Nephron progenitor cell (in vitro differentiated cells): ENCODE results near the gene INO80C.

Experiments
- DNase-seq: peaks from one replicate; pipeline ENCODE4 v3.0.0; 2021
- H3K27ac Mint-ChIP-seq: 2 replicates; pipeline ENCODE4 v1.8.0; 2021; ENCODE audit warnings: mild to moderate bottlenecking, moderate library complexity, mixed read lengths
- H3K27me3 Mint-ChIP-seq: 2 replicates; pipeline ENCODE4 v1.8.0; 2021; ENCODE audit warnings: mild to moderate bottlenecking, low read depth, mixed read lengths; ENCODE audit not compliant: poor library complexity
- H3K36me3 Mint-ChIP-seq: 2 replicates; pipeline ENCODE4 v1.8.0; 2021; ENCODE audit warnings: low read depth, mixed read lengths
- H3K4me1 Mint-ChIP-seq: 2 replicates; pipeline ENCODE4 v1.8.0; 2021; ENCODE audit warnings: mixed read lengths
- H3K4me3 Mint-ChIP-seq: 2 replicates; pipeline ENCODE4 v1.8.0; 2021; ENCODE audit warnings: mild to moderate bottlenecking, moderate library complexity, mixed read lengths
- H3K9me3 Mint-ChIP-seq: 2 replicates; pipeline ENCODE4 v1.8.0; 2021; ENCODE audit warnings: mild to moderate bottlenecking, moderate library complexity, mixed read lengths
- TF ChIP-seq, protein P1 (sequence below): fragments of 200-600 bp; sonication (generic); IDR thresholded peaks from 2 replicates; pipeline ENCODE4 v1.5.0; 2021; ENCODE audit warnings: antibody characterized with exemption

The INO80C gene

DNA sequence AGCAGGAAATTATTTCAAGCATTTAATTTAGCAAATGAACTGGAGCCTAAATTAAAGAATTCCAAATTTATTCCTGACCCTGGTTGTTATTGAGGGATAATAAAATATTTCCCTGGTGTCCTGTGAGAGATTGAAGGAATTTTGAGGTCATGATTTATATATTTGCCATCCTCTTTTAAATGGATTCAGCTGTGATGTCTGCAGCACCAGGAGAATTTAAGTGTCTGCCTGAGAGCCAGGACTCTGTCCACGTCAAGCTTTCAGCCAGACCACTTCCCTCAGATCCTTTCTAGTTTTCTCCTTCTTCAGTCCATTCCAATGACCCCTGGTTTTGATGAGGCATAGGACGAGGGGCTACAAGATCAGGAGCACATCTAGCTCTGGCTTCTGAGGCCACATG, 59.9 kb downstream of the INO80C start:
- Mint-ChIP-seq H3K4me3 (no peak overlapping the region), H3K27me3 (peaks cover 13% of the 10 kb centered on the region), H3K27ac (no peak overlapping the region), H3K36me3 (no peaks in the 10 kb centered on the region), H3K4me1 (peaks cover 9% of the 10 kb centered on the region), H3K9me3 (no peaks in the 10 kb centered on the region)
- no peak for DNase-seq
- TF ChIP-seq, protein P1, sequence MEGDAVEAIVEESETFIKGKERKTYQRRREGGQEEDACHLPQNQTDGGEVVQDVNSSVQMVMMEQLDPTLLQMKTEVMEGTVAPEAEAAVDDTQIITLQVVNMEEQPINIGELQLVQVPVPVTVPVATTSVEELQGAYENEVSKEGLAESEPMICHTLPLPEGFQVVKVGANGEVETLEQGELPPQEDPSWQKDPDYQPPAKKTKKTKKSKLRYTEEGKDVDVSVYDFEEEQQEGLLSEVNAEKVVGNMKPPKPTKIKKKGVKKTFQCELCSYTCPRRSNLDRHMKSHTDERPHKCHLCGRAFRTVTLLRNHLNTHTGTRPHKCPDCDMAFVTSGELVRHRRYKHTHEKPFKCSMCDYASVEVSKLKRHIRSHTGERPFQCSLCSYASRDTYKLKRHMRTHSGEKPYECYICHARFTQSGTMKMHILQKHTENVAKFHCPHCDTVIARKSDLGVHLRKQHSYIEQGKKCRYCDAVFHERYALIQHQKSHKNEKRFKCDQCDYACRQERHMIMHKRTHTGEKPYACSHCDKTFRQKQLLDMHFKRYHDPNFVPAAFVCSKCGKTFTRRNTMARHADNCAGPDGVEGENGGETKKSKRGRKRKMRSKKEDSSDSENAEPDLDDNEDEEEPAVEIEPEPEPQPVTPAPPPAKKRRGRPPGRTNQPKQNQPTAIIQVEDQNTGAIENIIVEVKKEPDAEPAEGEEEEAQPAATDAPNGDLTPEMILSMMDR: no peak

GRCh38 chr18:35436076-35436649, 61.6 kb downstream of the INO80C start:
- TF ChIP-seq, protein P1: no peak
- Mint-ChIP-seq H3K36me3 (no peaks in the 10 kb centered on the region), H3K4me3 (no peak overlapping the region), H3K27ac (no peak overlapping the region), H3K4me1 (no peaks in the 10 kb centered on the region), H3K9me3 (no peaks in the 10 kb centered on the region), H3K27me3 (peaks cover 10% of the 10 kb centered on the region)
- DNase-seq: no peak

DNA sequence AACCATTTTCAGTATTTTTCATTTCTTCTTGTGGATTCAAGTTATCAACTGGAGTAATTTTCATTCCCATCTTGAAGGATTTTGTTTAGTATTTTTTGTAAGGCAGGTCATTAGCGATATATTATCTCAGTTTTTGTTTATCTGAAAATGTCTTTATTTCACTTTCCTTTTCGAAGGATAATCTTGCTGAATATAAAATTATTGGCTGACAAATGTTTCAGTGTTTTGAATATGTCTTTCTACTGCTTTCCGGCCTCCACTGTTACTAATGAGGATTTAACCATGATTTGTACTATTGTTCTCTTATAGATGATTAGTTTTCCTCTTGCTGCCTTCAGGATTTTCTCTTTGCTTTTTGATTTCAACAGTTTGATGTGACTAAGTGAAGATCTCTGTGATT, 62.4 kb downstream of the INO80C start:
- DNase-seq: no peak
- H3K9me3 Mint-ChIP-seq: no peaks in the 10 kb centered on the region
- H3K4me1 Mint-ChIP-seq: no peaks in the 10 kb centered on the region
- H3K36me3 Mint-ChIP-seq: no peaks in the 10 kb centered on the region
- H3K27me3 Mint-ChIP-seq: peaks cover 10% of the 10 kb centered on the region
- no peak overlapping the region for H3K27ac Mint-ChIP-seq
- TF ChIP-seq, protein P1: no peak
- H3K4me3 Mint-ChIP-seq: no peak overlapping the region

DNA sequence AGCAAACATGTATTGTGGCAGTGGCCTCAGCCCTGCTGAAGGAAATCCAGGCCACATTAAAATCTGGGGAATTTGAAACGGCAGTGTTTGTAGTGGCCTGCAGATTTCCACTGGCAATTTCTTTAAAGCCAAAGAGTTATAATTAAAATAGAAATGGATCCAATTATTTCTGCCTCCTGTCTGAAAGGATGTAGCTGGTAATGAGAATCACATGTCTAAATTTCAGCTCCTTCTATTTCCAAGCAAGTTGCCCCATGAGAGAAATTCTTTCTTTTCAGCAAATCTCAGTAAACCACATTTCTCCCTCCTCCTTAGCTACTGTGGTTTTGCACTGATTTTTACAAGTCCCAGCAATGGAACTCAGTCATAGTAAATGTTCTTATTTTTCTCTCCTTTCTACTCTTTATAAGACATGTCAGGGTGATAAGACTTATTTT, 65.2 kb downstream of the INO80C start:
- peaks cover 4% of the 10 kb centered on the region for H3K27me3 Mint-ChIP-seq
- TF ChIP-seq, protein P1: no peak
- H3K27ac Mint-ChIP-seq: no peak overlapping the region
- H3K4me3 Mint-ChIP-seq: no peak overlapping the region
- no peaks in the 10 kb centered on the region for H3K4me1 Mint-ChIP-seq
- H3K36me3 Mint-ChIP-seq: no peaks in the 10 kb centered on the region
- DNase-seq: no peak
- H3K9me3 Mint-ChIP-seq: no peaks in the 10 kb centered on the region

GRCh38 chr18:35431374-35431741, 66.4 kb downstream of the INO80C start:
- H3K36me3 Mint-ChIP-seq: no peaks in the 10 kb centered on the region
- no peaks in the 10 kb centered on the region for H3K4me1 Mint-ChIP-seq
- DNase-seq: no peak
- H3K4me3 Mint-ChIP-seq: no peak overlapping the region
- no peaks in the 10 kb centered on the region for H3K9me3 Mint-ChIP-seq
- no peak overlapping the region for H3K27ac Mint-ChIP-seq
- TF ChIP-seq, protein P1: no peak
- peaks cover 4% of the 10 kb centered on the region for H3K27me3 Mint-ChIP-seq

DNA sequence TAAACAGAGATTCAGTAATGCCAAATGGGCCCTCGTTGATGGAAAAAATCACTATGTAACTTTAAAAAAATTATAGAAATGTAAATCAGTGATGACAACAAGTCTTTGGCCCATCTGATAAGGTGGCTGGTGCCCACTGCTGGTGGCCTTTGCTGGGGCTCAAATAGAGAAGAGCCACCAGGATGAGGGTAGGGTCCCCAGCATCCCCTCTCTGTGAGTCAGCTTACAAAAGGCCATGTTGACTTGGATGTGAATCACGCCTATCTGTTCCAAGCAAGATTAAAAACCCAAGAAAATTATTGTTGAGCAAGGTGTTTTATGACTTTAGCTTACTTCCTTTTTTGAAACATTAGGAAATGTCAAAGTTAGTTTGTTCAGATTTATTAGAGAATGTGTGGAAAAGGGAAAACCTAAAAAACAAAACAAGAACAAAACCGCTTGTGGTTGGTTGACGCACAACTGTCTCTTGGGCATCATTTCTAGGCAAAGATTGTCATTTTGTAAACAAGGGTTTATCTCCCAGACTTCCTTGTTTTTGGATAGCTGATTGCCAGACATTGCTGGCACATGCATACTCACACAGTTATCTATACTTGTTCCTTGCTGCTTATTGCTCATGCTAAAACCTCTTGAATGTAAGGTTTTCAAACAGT, 66.9 kb downstream of the INO80C start:
- H3K4me3 Mint-ChIP-seq: no peak overlapping the region
- no peak overlapping the region for H3K27ac Mint-ChIP-seq
- DNase-seq: no peak
- no peaks in the 10 kb centered on the region for H3K36me3 Mint-ChIP-seq
- H3K27me3 Mint-ChIP-seq: peaks cover 4% of the 10 kb centered on the region
- H3K4me1 Mint-ChIP-seq: no peaks in the 10 kb centered on the region
- no peaks in the 10 kb centered on the region for H3K9me3 Mint-ChIP-seq
- TF ChIP-seq, protein P1: no peak
